Measurements from ENCODE around the gene ZNF512. TPM values are rescaled to one million over a fixed set of nuclear protein-coding genes. Genes with fewer than 3 reads are reported as not detected.
"Not testable (repeated sequence)": the region's sequence is repeated elsewhere in the genome, so short reads cannot be mapped to it uniquely, and the experiment has no call there.

ZNF512 gene
- total RNA-seq, 2 experiments from 2014 or later = 32.8 to 39.5 TPM

DNA sequence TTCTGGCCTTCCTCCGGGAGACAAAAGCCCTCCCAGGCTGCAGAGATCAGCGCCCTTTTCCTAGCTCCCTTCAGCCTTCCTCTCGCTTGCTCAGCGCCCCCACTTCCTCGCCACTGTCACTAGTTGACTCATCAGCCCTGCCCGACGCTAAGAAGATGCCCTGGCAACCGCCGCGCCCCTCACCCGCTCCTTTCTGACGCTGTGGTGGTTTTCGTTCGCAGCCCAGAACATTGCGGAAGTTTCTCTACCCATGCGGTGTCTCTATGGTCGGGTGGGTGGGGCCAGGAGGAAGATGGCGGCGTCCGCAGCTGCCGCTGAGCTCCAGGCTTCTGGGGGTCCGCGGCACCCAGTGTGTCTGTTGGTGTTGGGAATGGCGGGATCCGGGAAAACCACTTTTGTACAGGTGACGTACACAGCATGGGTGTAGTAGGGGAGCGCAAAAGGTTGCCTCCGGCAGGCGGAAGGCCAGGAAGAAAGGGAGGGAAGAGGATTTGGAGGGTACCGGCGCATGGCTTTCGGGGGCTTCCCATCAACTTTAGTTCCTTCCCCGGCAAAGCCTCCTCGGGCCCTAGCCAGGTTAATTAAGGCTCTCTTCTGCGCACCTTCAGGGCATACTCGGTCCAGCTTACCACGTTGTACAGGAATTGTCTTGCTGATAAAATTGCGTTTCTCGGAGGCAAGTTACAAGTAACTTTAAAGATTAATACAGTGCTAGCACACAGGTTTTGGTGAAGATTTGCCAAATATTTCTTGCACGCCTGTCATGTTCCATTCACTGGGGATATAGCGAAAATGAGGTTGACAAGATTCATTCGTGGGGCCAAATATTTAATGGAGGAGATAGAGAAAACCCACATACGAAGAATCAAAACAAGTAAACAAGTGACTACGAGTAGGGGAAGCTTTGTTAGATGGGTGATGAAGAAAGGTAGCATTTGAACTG, 46.2 kb downstream of the ZNF512 start, which contains the start of the genes CCDC121 and GPN1:
TSS of gene CCDC121 (minus strand) at position 246 of the 943 bp plus-strand sequence. CDS start 1,213 bp downstream, outside the sequence.
TSS of gene GPN1 (plus strand) at position 284 of the 943 bp plus-strand sequence. CDS start at position 293, 9 bp downstream.
- CTCF ChIA-PET = interaction anchor here (0.8 to 1.5 kb wide), 7 partner anchors 10 to 244 kb away, joined by 3 to 9 read pairs (median 3); partner anchors contain the start of genes PPM1G, SLC4A1AP and SUPT7L
- Mint-ChIP-seq H3K27ac (no peak within 1 kb of the TSS), H3K4me3 (no peak within 1 kb of the TSS)

DNA sequence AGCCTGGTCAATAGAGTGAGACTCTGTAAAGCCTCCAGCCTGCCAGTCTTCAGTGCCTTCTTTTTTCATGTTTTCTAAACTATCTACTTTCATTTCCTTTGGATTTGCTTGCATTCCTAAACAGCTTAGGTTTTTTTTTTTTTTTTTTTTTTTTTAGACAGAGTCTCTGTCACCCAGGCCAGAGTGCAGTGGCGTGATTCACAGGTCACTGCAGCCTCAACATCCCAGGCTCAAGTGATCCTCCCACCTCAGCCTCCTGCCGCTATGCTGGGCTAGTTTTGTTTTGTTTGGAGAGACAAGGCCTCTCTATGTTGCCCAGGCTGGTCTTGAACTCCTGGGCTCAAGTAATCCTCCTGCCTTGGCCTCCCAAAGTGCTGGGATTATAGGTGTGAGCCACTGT, 47.4 kb downstream of the ZNF512 start:
- peak overlapping the region; percentile 33 for H3K4me3 Mint-ChIP-seq
- CTCF ChIA-PET; H3K27me3 Mint-ChIP-seq; DNase-seq; ATAC-seq; H3K9me3 Mint-ChIP-seq (ENCODE audit: low read depth); H3K27ac Mint-ChIP-seq: not testable (repeated sequence)
- H3K4me1 Mint-ChIP-seq = peaks cover 43% of the 10 kb centered on the region
- H3K36me3 Mint-ChIP-seq = peaks cover 36% of the 10 kb centered on the region

More for the DNA sequence above, 46.2 kb downstream of the ZNF512 start, which contains the start of the genes CCDC121 and GPN1:
- ATAC-seq (peak; percentile 97), DNase-seq (peak; percentile 98)
- H3K36me3 Mint-ChIP-seq = peaks cover 33% of the 10 kb centered on the region
- no peaks in the 10 kb centered on the region for H3K9me3 Mint-ChIP-seq (ENCODE audit: low read depth)
- peaks cover 40% of the 10 kb centered on the region for H3K4me1 Mint-ChIP-seq
- H3K27me3 Mint-ChIP-seq = no peaks in the 10 kb centered on the region

DNA sequence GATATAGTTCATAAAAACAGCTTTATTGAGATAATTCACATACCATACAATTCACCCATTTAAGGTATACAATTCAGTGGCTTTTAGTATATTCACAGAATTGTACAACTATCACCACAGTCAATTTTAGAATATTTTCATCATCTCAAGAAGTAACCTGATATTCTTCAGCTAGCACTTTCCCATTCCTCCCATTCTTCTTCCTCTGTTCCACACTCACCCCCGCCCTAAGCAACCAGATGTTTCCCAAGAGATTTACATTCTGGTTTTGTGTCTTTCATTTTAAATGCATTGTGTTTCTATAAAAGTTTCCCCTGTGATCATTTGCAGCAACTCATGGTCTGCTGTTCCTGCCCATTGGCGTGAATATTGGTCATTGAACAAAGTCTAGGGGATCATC, 51.4 kb downstream of the ZNF512 start:
- peaks cover 58% of the 10 kb centered on the region for H3K36me3 Mint-ChIP-seq
- CTCF ChIA-PET = interaction anchor here (1.2 kb wide), 1 partner anchor 19 kb away, joined by 4 read pairs; no protein-coding TSS in a partner anchor
- DNase-seq = no peak
- no peaks in the 10 kb centered on the region for H3K27me3 Mint-ChIP-seq
- no peaks in the 10 kb centered on the region for H3K9me3 Mint-ChIP-seq (ENCODE audit: low read depth)
- H3K4me3 Mint-ChIP-seq = no peak overlapping the region
- no peak for ATAC-seq
- H3K4me1 Mint-ChIP-seq = peaks cover 47% of the 10 kb centered on the region
- no peak overlapping the region for H3K27ac Mint-ChIP-seq

DNA sequence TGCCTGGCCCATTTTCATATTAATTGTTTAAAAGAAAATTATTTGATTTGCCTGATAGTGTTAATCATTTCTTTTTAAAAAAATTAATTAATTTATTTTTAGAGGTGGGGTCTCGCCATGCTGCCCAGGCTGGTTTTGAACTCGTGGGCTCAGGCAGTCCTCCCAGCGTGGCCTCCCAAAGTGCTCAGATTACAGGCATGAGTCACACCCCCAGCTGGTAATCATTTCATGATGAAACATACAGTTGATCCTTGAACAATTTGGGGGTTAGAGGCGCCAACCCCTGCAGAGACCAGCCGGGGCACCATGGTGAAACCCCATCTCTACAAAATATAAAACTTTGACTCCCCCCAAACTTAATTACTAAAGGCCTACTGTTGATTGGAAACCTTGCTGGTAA, 53.9 kb downstream of the ZNF512 start:
- Mint-ChIP-seq H3K27me3 (no peaks in the 10 kb centered on the region), H3K9me3 (ENCODE audit: low read depth) (no peaks in the 10 kb centered on the region), H3K4me1 (peaks cover 34% of the 10 kb centered on the region), H3K36me3 (peaks cover 58% of the 10 kb centered on the region), H3K27ac (no peak overlapping the region), H3K4me3 (no peak overlapping the region)
- DNase-seq (no peak), ATAC-seq (no peak)
- CTCF ChIA-PET = no interaction called here

DNA sequence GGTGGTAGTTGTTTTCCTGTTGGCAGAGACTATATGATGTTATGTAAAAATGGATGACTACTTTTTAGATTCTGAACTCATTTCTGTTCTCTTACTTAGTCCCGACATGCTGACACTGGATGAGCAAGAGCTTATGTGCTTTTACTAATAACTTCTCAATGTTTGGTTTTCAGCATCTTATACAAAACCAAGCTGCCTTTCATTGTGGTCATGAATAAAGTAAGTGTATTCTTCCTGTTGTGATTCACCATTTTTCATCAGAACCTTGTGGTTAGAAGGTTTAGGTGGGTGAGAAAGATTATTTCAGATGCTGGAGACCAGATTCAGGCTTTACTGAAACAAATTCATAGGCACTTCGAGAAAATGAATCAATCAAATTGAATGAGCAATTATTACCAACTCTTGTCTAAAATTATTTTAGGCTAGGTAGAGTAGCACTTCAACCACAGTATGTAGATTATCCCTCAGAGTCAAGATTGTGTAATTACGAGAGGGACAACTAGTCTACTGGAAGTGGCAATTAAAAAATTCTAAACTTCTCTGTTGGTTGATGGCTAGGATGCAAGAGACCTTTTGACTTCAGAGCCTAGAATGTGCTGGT, 55.3 kb downstream of the ZNF512 start:
- Mint-ChIP-seq H3K36me3 (peaks cover 56% of the 10 kb centered on the region), H3K9me3 (ENCODE audit: low read depth) (no peaks in the 10 kb centered on the region), H3K4me1 (peaks cover 30% of the 10 kb centered on the region), H3K4me3 (peak overlapping the region; percentile 20), H3K27me3 (no peaks in the 10 kb centered on the region), H3K27ac (peak overlapping the region; percentile 76)
- ATAC-seq (peak; percentile 82), DNase-seq (no peak)
- CTCF ChIA-PET = interaction anchor here (0.9 to 1.7 kb wide), 3 partner anchors 10 to 46 kb away, joined by 3 to 10 read pairs (median 3); partner anchors contain the start of genes CCDC121 and GPN1

DNA sequence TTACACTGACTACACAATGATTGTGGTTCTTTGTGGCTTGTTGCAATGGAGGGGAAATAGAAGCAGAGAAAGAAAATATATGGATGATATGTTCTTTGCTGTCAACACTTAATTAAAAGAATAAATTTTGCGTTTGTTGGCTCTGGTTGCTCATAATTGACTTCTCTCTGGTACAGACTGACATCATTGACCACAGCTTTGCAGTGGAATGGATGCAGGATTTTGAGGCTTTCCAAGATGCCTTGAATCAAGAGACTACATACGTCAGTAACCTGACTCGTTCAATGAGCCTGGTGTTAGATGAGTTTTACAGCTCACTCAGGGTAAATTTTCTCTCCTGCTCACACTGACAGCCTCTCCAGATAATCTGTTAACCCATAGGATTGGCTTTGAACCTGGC, 55.9 kb downstream of the ZNF512 start:
- ATAC-seq (peak; percentile 24), DNase-seq (peak; percentile 42)
- H3K27me3 Mint-ChIP-seq = no peaks in the 10 kb centered on the region
- H3K27ac Mint-ChIP-seq = peak overlapping the region; percentile 76
- no peak overlapping the region for H3K4me3 Mint-ChIP-seq
- H3K36me3 Mint-ChIP-seq = peaks cover 59% of the 10 kb centered on the region
- peaks cover 30% of the 10 kb centered on the region for H3K4me1 Mint-ChIP-seq
- CTCF ChIA-PET = interaction anchor here (1.0 to 1.7 kb wide), 2 partner anchors 10 to 45 kb away, joined by 3 to 10 read pairs; partner anchors contain the start of genes CCDC121 and GPN1
- no peaks in the 10 kb centered on the region for H3K9me3 Mint-ChIP-seq (ENCODE audit: low read depth)

DNA sequence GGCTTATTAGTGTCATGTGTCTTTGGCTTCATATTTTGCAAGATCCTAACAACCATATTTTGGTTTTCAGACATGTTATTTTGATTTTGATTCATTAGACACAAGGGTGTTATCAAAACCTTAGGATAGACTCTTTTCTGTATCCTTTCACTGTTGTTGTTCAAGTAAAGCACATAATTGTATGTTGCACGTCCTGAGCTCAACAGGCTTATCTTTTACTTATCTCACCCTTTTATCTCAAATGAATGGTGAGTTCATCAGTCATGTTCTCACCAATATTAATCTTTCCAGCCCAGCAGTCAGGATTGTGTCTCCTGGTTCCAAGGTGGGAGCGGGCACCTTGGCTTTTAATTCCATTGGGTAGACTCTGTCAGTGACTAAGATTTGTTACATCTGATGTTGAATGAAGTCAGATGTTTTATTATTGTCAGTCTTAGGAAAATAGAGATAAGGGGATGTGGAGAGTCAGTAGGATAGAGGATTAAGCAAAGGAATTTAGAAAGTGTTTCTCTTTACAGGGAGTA, 57.9 kb downstream of the ZNF512 start:
- Mint-ChIP-seq H3K4me3 (no peak overlapping the region), H3K36me3 (peaks cover 44% of the 10 kb centered on the region), H3K4me1 (peaks cover 23% of the 10 kb centered on the region), H3K27ac (no peak overlapping the region), H3K27me3 (no peaks in the 10 kb centered on the region), H3K9me3 (ENCODE audit: low read depth) (no peaks in the 10 kb centered on the region)
- DNase-seq (no peak), ATAC-seq (no peak)
- CTCF ChIA-PET = no interaction called here

DNA sequence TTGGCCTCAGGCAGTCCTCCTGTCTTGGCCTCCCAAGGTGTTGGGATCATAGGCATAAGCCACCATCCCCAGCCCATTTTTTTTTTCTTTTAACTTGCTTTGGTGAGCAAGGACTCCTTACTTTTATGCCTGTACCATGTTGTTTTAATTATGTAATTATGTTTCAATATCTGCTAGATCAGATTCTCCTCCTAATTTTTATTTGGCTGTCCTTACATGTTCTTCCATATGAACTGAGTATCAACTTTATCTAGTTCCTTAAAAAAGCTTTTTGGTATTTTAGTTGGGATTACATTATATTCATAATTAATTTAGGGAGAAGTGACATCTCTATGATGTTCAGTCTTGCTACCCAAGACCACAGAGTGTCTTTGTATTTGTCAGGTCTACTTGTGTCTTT, 62.4 kb downstream of the ZNF512 start:
- Mint-ChIP-seq H3K27me3 (no peaks in the 10 kb centered on the region), H3K27ac (no peak overlapping the region), H3K4me3 (no peak overlapping the region), H3K9me3 (ENCODE audit: low read depth) (no peaks in the 10 kb centered on the region), H3K4me1 (no peaks in the 10 kb centered on the region), H3K36me3 (peaks cover 44% of the 10 kb centered on the region)
- CTCF ChIA-PET = no interaction called here
- DNase-seq (no peak), ATAC-seq (no peak)

DNA sequence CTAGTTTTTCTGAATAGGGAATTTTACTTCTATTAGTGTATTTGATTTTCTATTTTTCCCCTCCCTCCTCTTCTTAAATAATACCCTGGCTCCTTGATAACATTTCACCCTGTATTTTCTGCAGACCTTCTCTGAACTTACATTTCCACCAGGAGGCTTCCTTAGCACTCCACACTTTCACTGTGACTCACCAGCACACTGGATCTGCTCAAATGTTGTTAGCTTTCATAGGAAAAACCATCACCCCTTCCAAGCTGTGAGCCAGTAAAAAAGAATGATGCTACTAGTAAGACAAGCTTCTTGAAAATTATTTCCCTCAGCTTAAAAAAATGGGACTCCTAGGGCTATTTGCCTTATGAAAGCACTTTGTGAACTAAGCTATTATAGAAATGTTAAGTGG, 64.4 kb downstream of the ZNF512 start:
- CTCF ChIA-PET = interaction anchor here (1.2 to 1.5 kb wide), 2 partner anchors 19 to 37 kb away, joined by 3 read pairs; no protein-coding TSS in a partner anchor

DNA sequence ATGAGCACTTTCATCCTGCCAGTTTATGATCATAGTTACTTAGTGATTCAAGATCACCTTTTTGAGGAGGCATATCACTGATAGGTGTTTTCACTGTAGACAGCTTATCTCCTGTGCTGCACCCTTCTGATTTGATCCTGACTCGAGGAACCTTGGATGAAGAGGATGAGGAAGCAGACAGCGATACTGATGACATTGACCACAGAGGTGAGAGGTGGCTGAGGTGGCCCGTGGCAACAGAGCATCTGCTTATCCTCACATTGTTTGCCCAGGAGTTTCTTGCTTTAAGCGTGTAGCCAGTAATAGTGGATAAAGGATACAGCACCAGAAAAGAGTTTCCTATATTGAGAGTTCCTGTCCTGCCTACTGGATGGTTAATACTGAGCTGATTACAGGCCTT, 64.9 kb downstream of the ZNF512 start:
- H3K27ac Mint-ChIP-seq = no peak overlapping the region
- no peak overlapping the region for H3K4me3 Mint-ChIP-seq
- H3K4me1 Mint-ChIP-seq = peaks cover 3% of the 10 kb centered on the region
- CTCF ChIA-PET = interaction anchor here (1.5 kb wide), 1 partner anchor 36 kb away, joined by 3 read pairs; no protein-coding TSS in a partner anchor
- DNase-seq (no peak), ATAC-seq (no peak)
- H3K27me3 Mint-ChIP-seq = no peaks in the 10 kb centered on the region
- H3K36me3 Mint-ChIP-seq = peaks cover 41% of the 10 kb centered on the region
- H3K9me3 Mint-ChIP-seq (ENCODE audit: low read depth) = no peaks in the 10 kb centered on the region

More for the DNA sequence above, 64.4 kb downstream of the ZNF512 start:
- DNase-seq = no peak
- no peaks in the 10 kb centered on the region for H3K4me1 Mint-ChIP-seq
- H3K36me3 Mint-ChIP-seq = peaks cover 40% of the 10 kb centered on the region
- no peak for ATAC-seq
- no peak overlapping the region for H3K4me3 Mint-ChIP-seq
- H3K27ac Mint-ChIP-seq = peak overlapping the region; percentile 55
- H3K9me3 Mint-ChIP-seq (ENCODE audit: low read depth) = no peaks in the 10 kb centered on the region
- H3K27me3 Mint-ChIP-seq = no peaks in the 10 kb centered on the region

DNA sequence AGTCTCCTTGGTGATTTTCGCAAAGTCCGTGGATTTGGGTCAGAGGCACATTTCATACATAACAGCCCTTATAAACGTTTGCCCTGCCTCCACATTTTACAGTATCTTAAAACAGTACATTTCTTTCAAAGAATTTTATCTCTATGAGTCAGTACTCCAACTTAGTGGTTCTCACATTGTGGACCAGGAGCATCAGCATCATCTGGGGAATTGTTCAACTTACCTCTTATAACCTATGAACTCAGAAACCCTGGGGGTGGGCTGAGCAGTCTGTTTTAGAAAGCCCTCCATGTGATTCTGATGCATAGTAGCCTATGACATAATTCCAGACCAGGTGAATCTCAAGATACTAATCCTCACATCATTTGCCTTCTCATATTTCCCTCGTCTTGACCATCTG, 68.2 kb downstream of the ZNF512 start:
- no peak for DNase-seq
- Mint-ChIP-seq H3K27ac (no peak overlapping the region), H3K4me1 (peaks cover 9% of the 10 kb centered on the region), H3K36me3 (peaks cover 61% of the 10 kb centered on the region), H3K9me3 (ENCODE audit: low read depth) (no peaks in the 10 kb centered on the region), H3K4me3 (no peak overlapping the region), H3K27me3 (no peaks in the 10 kb centered on the region)
- CTCF ChIA-PET = interaction anchor here (0.9 to 1.2 kb wide), 2 partner anchors 23 to 33 kb away, joined by 3 read pairs; partner anchors contain the start of genes CCDC121 and GPN1
- ATAC-seq = no peak

DNA sequence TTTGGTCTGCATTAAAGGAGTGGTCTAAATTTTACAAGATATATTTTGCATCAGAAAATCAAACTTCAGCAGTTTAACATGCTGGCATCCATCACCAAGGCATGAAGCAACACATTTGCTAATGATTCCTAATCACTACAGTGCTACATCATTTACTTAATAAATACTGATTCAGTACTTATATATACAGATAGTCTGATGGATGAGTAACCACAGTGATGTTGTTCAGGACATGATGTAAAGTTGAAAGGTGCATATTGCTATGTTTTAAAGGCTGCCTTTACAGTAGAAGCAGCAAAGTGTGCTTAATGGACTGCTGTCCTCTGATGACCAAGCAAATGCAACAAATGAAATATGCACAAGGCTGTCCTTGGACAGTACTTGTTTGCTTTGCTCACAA, 69.5 kb downstream of the ZNF512 start:
- CTCF ChIA-PET = interaction anchor here (1.3 kb wide), 1 partner anchor 11 kb away, joined by 3 read pairs; the partner anchor contains the start of genes SLC4A1AP and SUPT7L
- H3K27me3 Mint-ChIP-seq = no peaks in the 10 kb centered on the region
- H3K4me1 Mint-ChIP-seq = peaks cover 9% of the 10 kb centered on the region
- ATAC-seq (no peak), DNase-seq (no peak)
- H3K4me3 Mint-ChIP-seq = no peak overlapping the region
- peaks cover 64% of the 10 kb centered on the region for H3K36me3 Mint-ChIP-seq
- H3K27ac Mint-ChIP-seq = no peak overlapping the region
- H3K9me3 Mint-ChIP-seq (ENCODE audit: low read depth) = no peaks in the 10 kb centered on the region

DNA sequence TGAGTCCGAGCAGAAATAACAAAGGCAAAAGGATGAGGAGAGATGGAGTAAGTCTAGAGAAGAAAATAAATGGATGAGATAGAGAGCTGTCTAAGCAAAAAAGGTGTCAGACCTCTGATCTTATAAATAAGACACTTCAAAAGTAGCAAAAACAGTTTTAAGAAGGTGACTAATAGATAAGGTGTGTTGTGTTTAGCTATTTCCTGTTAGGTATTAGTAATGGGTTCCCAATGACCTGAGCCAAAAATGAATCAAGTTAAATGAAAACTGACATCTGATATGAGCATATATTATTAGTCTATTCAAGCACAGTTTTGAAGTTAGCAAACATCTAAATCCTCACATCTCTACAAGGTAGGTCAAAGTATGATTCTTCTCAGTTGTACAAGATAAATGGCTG, 69.9 kb downstream of the ZNF512 start:
- no peaks in the 10 kb centered on the region for H3K9me3 Mint-ChIP-seq (ENCODE audit: low read depth)
- no peak overlapping the region for H3K27ac Mint-ChIP-seq
- CTCF ChIA-PET = interaction anchor here (1.2 to 1.3 kb wide), 2 partner anchors 11 to 30 kb away, joined by 3 read pairs; partner anchors contain the start of genes SLC4A1AP and SUPT7L
- ATAC-seq (no peak), DNase-seq (no peak)
- peaks cover 9% of the 10 kb centered on the region for H3K4me1 Mint-ChIP-seq
- H3K4me3 Mint-ChIP-seq = no peak overlapping the region
- no peaks in the 10 kb centered on the region for H3K27me3 Mint-ChIP-seq
- peaks cover 60% of the 10 kb centered on the region for H3K36me3 Mint-ChIP-seq

Measured in activated CD8-positive, alpha-beta memory T cell treated with anti-CD3 and anti-CD28 coated beads, Interleukin-2, amount 10 ng/mL, durations not matched to agents 7 days and 5 days (primary cell).